Measurements from ENCODE around the gene ADCY7.

Gene ADCY7

GRCh38 chr16:50281391-50282009 lies 15.1 kb downstream of the ADCY7 start:
- DNase-seq (ENCODE audit: low read depth) = no peak
- no peak overlapping the region for H3K4me3 ChIP-seq (replicated peaks; ENCODE audit: low read depth, low read length)
- no peak for TF ChIP-seq CTCF (IDR thresholded peaks at IDR 0.05; ENCODE audit: low read length, missing control alignments)

DNA sequence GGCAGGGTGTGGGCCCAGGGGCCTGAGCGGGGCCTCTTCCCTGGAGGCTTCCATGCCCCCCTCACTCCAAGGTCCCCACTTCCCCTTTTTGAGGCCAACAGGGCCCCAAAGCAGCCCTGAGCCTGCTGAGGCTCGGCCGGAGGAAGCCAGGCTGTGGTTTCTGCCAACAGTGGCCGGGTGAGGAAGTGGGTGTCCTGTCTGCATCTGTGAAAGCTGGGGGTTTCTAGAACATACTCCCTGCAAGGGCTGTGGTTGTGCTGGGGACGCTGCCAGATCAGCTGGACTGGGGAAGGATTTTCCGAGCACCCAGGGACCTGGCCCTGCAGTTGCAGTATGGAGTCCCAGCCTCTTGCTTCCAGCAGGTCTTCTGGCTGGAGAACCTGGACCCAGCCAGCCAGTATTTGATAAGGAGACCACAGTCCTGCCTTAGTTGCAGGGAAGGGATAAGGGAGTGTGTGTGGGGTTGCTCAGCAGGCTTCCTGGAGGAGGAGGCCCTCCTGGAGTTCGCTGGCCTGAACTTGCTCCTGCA lies 15.7 kb downstream of the ADCY7 start:
- peak; percentile 54 for DNase-seq (ENCODE audit: low read depth)
- H3K4me3 ChIP-seq (replicated peaks; ENCODE audit: low read depth, low read length) = no peak overlapping the region
- no peak for TF ChIP-seq CTCF (IDR thresholded peaks at IDR 0.05; ENCODE audit: low read length, missing control alignments)

DNA sequence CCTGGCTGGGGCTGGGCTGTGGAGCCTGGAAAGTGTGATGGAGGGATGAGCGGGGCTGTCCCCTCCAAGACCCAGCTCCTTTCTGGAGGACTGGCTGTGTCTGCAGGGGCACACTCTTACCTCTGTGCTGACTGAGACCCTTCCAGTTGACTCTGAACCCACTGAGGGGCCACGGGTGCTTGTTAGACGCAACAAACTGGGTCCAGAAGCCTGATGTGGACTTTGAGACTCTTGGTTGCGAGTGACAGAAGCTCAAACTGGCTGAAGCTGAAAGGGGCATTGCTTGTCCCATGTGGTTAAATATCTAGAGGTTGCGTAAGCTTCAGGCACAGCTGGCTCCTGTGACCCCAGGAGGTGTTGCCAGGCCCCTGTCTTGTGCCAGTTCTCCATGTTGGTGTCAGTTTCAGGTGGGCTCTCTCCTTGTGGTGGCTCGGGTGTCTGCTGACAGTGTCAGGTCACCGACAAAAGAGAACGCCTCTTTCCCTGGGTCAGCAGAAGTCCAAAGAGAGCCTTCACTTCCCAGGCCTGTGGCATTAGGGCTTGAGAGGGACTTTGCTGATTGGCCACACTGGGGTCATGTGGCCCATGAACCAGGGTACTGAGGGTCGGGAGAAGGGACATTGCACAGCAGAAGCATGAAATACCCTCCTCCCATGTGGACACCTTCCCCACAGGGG lies 16.7 kb downstream of the ADCY7 start:
- no peak overlapping the region for H3K4me3 ChIP-seq (replicated peaks; ENCODE audit: low read depth, low read length)
- DNase-seq (ENCODE audit: low read depth) = no peak
- TF ChIP-seq CTCF (IDR thresholded peaks at IDR 0.05; ENCODE audit: low read length, missing control alignments) = no peak

- TF ChIP-seq CTCF (IDR thresholded peaks at IDR 0.05; ENCODE audit: low read length, missing control alignments) = no peak
- DNase-seq (ENCODE audit: low read depth) = no peak
- H3K4me3 ChIP-seq (replicated peaks; ENCODE audit: low read depth, low read length) = no peak overlapping the region
Observed at GRCh38 chr16:50284131-50284911, 18.0 kb downstream of the ADCY7 start.

DNA sequence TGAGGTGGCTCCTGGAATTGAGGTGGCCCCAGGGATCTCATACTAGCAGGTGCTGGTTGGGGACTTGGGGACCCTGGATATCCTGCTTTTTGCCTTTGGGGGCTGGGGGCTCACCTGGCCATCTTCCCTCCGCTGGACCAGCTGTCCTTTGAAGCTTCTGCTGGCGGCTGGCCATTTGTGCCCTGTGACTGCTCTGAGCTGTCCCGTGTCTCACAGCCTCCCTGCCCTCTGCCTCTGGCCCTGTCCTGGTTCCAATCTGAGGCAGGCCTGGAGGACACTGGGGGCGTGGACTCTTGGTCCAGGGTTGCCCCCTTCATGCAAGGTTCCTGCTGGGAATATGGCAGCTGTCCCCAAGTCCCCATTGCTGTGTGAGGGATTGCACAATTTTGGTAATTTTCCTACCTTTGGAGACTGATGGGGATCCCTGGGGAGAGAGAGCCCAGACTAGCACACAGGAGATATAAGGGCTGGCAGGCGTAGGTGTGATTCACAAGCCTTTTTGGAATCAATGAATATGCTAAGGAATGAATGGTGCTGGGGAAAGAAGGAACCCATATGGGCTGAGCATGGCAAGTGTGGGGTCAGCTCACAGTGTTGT lies 19.2 kb downstream of the ADCY7 start:
- H3K4me3 ChIP-seq (replicated peaks; ENCODE audit: low read depth, low read length) = no peak overlapping the region
- TF ChIP-seq CTCF (IDR thresholded peaks at IDR 0.05; ENCODE audit: low read length, missing control alignments) = no peak

DNA sequence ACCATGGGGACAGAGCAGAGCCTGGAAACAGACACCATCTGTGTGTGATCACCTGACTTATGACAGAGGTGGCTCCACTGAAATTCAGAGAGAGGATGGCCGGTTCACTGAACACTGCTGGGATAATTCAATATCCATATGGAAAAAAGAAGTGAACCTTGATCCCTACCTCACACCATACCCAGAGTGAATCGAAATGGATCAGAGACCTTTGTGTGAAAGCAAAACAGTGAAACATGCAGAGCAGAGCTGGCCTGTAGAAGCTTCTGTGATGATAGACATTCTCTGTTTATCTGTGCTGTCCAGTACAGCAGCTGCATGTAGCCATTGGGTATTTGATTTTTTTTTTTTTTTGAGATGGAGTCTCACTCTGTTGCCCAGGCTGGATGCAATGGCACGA lies 20.3 kb downstream of the ADCY7 start:
- TF ChIP-seq CTCF (IDR thresholded peaks at IDR 0.05; ENCODE audit: low read length, missing control alignments) = no peak
- DNase-seq (ENCODE audit: low read depth) = no peak

More for the DNA sequence above, 19.2 kb downstream of the ADCY7 start:
- DNase-seq (ENCODE audit: low read depth) = no peak

More for the DNA sequence above, 20.3 kb downstream of the ADCY7 start:
- H3K4me3 ChIP-seq (replicated peaks; ENCODE audit: low read depth, low read length) = no peak overlapping the region
